T follicular helper cell (primary cell): ENCODE measurements around the gene DEFB124.
"Not testable (repeated sequence)": the region's sequence is repeated elsewhere in the genome, so short reads cannot be mapped to it uniquely, and the experiment has no call there.

Experiments used
- DNase-seq: peaks from one replicate; pipeline ENCODE4 v3.0.0-alpha.2; 2020; ENCODE audit warnings: low read depth
- total RNA-seq, 2 experiments: gene quantifications; one replicate each; lab custom pipeline; 2026; lab: John Stamatoyannopoulos, UW

DEFB124 gene
- 0 reads per million in 2 experiments for total RNA-seq

GRCh38 chr20:31474758-31475427, at the start of gene DEFB124, which contains the start of gene REM1:
Gene DEFB124, minus strand, starts transcription at chr20:31475127. Its CDS starts 2,114 bp downstream, at chr20:31473013.
Gene REM1, plus strand, starts transcription at chr20:31475288. Its CDS starts 1,158 bp downstream, at chr20:31476446.
- DNase-seq, result no peak

GRCh38 chr20:31523361-31524283, 48.7 kb upstream of the DEFB124 start:
- no peak for DNase-seq

- DNase-seq, result no peak
Measured at GRCh38 chr20:31522731-31523130, 47.8 kb upstream of the DEFB124 start.

- DNase-seq, result not testable (repeated sequence)
Measured at GRCh38 chr20:31521267-31521666, 46.3 kb upstream of the DEFB124 start.

GRCh38 chr20:31517373-31517772, 42.4 kb upstream of the DEFB124 start:
- no peak for DNase-seq

GRCh38 chr20:31516651-31517050, 41.7 kb upstream of the DEFB124 start:
- no peak for DNase-seq

- no peak for DNase-seq
Measured at GRCh38 chr20:31516166-31516565, 41.2 kb upstream of the DEFB124 start.

GRCh38 chr20:31515775-31516107, 40.8 kb upstream of the DEFB124 start:
- no peak for DNase-seq

GRCh38 chr20:31515072-31515774, 40.3 kb upstream of the DEFB124 start:
- DNase-seq, result no peak

GRCh38 chr20:31514154-31515071, 39.5 kb upstream of the DEFB124 start, which contains the start of gene HM13:
Gene HM13, plus strand, starts transcription at chr20:31514442. Its CDS starts 110 bp downstream, at chr20:31514552.
- DNase-seq, result peak; percentile 84

GRCh38 chr20:31508517-31509244, 33.8 kb upstream of the DEFB124 start:
- DNase-seq, result no peak

- no peak for DNase-seq
Measured at GRCh38 chr20:31505903-31506302, 31.0 kb upstream of the DEFB124 start.

GRCh38 chr20:31502884-31503673, 28.2 kb upstream of the DEFB124 start:
- peak; percentile 65 for DNase-seq

- no peak for DNase-seq
Measured at GRCh38 chr20:31500527-31500926, 25.6 kb upstream of the DEFB124 start.

GRCh38 chr20:31497838-31498540, 23.1 kb upstream of the DEFB124 start:
- no peak for DNase-seq

- no peak for DNase-seq
Measured at GRCh38 chr20:31496761-31497295, 21.9 kb upstream of the DEFB124 start.

- DNase-seq, result no peak
Measured at GRCh38 chr20:31494131-31494530, 19.2 kb upstream of the DEFB124 start.

GRCh38 chr20:31490752-31491151, 15.8 kb upstream of the DEFB124 start:
- DNase-seq, result no peak

- DNase-seq, result no peak
Measured at GRCh38 chr20:31489152-31489551, 14.2 kb upstream of the DEFB124 start.
